BJ (cell line): Measurements from ENCODE around the gene CPTP. TPM values are rescaled to one million over a fixed set of nuclear protein-coding genes. Genes with fewer than 3 reads are reported as not detected.

Source experiments
- CTCF ChIA-PET: fragments of 350-600 bp; formaldehyde crosslinking; extraction: SDS; loops from one replicate; lab custom pipeline; 2021; ENCODE audit warnings: antibody characterized with exemption, inconsistent platforms; lab: Yijun Ruan, JAX
- POLR2A ChIA-PET: fragments of 300-600 bp; sonication (Branson Sonifier 250); formaldehyde crosslinking; extraction: SDS; loops from one replicate; lab custom pipeline; 2021; ENCODE audit warnings: antibody characterized with exemption; lab: Charles Lee
- DNase-seq: peaks from one replicate; pipeline ENCODE4 v3.0.0-alpha.2; 2011; ENCODE audit warnings: low read depth
- H3K27me3 ChIP-seq: 2 replicates; pipeline ENCODE4 v1.6.0; 2011; ENCODE audit warnings: low read length; ENCODE audit not compliant: control insufficient read depth, insufficient read depth
- H3K36me3 ChIP-seq: 2 replicates; pipeline ENCODE4 v1.5.1; 2011; ENCODE audit warnings: low read length; ENCODE audit not compliant: control insufficient read depth, insufficient read depth
- H3K4me3 ChIP-seq: 2 replicates; pipeline ENCODE4 v1.5.1; 2011; ENCODE audit warnings: low read depth, mild to moderate bottlenecking, control low read depth, low read length
- polyA plus RNA-seq: library from polyadenylated mRNA; depleted of rRNA; stranded (reverse); fragments of >200 nt; gene quantifications from 2 replicates; pipeline ENCODE4 v1.2.3, GENCODE V29; 2011
- TF ChIP-seq, protein P1 (sequence below): IDR thresholded peaks from 2 replicates; pipeline ENCODE4 v1.5.1; 2011; ENCODE audit warnings: low read depth, mild to moderate bottlenecking, control low read depth, inconsistent platforms, low read length, moderate library complexity; ENCODE audit not compliant: insufficient read depth

The CPTP gene
- polyA plus RNA-seq, 1 experiment: 14.2 TPM

GRCh38 chr1:1317420-1317819 lies 7.2 kb upstream of the CPTP start:
- Histone ChIP-seq H3K36me3 (peaks cover 41% of the 10 kb centered on the region), H3K4me3 (no peak overlapping the region), H3K27me3 (no peaks in the 10 kb centered on the region)
- ChIA-PET POLR2A (no interaction called here), CTCF (no interaction called here)
- DNase-seq: no peak
- TF ChIP-seq, protein P1, sequence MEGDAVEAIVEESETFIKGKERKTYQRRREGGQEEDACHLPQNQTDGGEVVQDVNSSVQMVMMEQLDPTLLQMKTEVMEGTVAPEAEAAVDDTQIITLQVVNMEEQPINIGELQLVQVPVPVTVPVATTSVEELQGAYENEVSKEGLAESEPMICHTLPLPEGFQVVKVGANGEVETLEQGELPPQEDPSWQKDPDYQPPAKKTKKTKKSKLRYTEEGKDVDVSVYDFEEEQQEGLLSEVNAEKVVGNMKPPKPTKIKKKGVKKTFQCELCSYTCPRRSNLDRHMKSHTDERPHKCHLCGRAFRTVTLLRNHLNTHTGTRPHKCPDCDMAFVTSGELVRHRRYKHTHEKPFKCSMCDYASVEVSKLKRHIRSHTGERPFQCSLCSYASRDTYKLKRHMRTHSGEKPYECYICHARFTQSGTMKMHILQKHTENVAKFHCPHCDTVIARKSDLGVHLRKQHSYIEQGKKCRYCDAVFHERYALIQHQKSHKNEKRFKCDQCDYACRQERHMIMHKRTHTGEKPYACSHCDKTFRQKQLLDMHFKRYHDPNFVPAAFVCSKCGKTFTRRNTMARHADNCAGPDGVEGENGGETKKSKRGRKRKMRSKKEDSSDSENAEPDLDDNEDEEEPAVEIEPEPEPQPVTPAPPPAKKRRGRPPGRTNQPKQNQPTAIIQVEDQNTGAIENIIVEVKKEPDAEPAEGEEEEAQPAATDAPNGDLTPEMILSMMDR: no peak

- TF ChIP-seq, protein P1: no peak
- ChIA-PET POLR2A (interaction anchor here (0.5 to 0.7 kb wide), 3 partner anchors 57 to 334 kb away, joined by 3 to 15 read pairs (median 6); partner anchors contain the start of gene AURKAIP1), CTCF (interaction anchor here (1.1 to 1.3 kb wide), 2 partner anchors 53 to 54 kb away, joined by 3 to 4 read pairs; no protein-coding TSS in a partner anchor)
- Histone ChIP-seq H3K27me3 (no peaks in the 10 kb centered on the region), H3K36me3 (peaks cover 34% of the 10 kb centered on the region), H3K4me3 (no peak overlapping the region)
- peak; percentile 83 for DNase-seq
These were observed 6.4 kb upstream of the CPTP start for GRCh38 chr1:1318131-1318652.

GRCh38 chr1:1318777-1319645 lies 5.6 kb upstream of the CPTP start:
- CTCF ChIA-PET: interaction anchor here (1.1 to 1.3 kb wide), 2 partner anchors 52 to 53 kb away, joined by 3 to 4 read pairs; no protein-coding TSS in a partner anchor
- POLR2A ChIA-PET: interaction anchor here (0.5 to 0.6 kb wide), 2 partner anchors 56 to 111 kb away, joined by 3 to 6 read pairs; partner anchors contain the start of gene AURKAIP1
- Histone ChIP-seq H3K4me3 (no peak overlapping the region), H3K27me3 (no peaks in the 10 kb centered on the region), H3K36me3 (peaks cover 28% of the 10 kb centered on the region)
- TF ChIP-seq, protein P1: no peak
- DNase-seq: no peak

- TF ChIP-seq, protein P1: no peak
- Histone ChIP-seq H3K27me3 (no peaks in the 10 kb centered on the region), H3K36me3 (peaks cover 24% of the 10 kb centered on the region), H3K4me3 (no peak overlapping the region)
- CTCF ChIA-PET: no interaction called here
- POLR2A ChIA-PET: no interaction called here
- DNase-seq: no peak
These were observed 5.0 kb upstream of the CPTP start for GRCh38 chr1:1319646-1319941.
